ENCODE results near the gene ARHGEF7.

The ARHGEF7 gene

GRCh38 chr13:111312944-111313590 is 198.0 kb downstream of the ARHGEF7 start:
- no peak for DNase-seq (ENCODE audit: low spot score)

DNA sequence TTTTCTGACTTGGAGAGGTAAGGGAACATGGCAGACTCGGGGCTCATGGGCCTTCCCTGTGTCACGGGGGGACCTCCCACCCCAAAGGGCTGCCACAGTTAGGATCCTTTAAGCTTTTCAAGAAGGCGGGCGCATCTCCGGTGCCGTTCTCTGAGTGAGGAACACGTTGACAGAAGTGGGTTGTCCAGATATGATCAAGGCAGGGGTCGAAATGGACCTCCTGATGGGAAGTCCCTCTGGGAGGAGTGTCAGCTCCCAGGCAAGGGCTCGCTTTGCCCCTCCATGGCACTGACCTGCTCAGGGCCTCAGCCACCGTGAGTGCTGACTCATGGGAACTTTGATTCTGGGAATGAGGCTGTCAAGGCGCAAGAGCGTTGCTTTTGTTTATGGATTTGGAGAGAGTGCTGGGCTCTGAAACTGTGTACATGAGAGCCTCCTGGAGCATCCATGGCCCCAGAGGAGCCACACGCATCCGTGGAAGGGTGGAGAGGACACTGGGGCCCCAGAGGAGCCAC is 198.9 kb downstream of the ARHGEF7 start:
- DNase-seq (ENCODE audit: low spot score) = no peak

DNA sequence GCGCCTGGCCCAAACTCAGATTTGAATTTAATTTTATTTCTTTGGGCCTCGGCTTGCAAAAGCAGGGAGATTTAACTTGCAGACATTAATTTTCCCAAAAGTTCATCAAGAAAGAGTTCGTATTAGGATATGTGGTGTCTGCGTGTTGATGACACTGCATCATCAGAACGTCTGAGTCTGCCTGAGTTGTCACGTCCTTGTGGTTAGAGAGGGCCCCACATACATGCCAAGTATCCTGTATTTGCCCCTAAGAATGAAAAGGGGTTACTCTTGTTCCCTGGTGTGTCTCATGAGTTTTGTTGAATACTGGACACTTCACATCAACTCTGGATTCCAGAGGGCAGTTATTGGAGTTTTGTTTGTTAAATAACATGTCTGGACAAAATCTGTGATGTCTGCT is 199.7 kb downstream of the ARHGEF7 start:
- DNase-seq (ENCODE audit: low spot score) = no peak

GRCh38 chr13:111315347-111315995 is 200.4 kb downstream of the ARHGEF7 start:
- DNase-seq (ENCODE audit: low spot score) = no peak

DNA sequence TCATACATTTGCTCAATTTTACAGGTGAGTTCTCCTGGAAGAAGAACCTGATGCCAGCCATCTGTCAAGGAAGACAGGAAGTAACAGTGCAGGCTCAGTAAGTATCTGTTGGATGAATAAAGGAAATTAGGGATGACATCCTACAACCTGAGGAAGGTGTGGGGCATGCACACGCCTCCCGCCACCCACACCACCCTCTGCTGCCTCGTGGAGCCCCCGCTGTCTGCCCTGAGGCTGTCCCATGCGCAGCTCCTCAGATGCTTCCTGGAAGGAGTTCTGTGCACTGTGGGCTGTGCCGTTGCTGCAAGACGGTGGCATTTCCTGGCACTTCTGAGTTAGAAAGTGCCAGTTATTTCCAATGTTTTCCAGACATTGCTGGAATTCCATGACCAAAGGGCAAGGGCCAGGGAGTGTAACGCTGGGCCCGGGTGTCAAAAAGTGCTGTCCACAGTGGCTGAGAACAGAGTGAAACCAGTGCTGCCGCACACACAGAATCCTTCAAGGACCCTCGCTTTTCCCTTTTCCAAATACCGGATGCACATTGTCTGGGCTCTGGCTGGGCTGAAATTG is 201.1 kb downstream of the ARHGEF7 start:
- no peak for DNase-seq (ENCODE audit: low spot score)

DNA sequence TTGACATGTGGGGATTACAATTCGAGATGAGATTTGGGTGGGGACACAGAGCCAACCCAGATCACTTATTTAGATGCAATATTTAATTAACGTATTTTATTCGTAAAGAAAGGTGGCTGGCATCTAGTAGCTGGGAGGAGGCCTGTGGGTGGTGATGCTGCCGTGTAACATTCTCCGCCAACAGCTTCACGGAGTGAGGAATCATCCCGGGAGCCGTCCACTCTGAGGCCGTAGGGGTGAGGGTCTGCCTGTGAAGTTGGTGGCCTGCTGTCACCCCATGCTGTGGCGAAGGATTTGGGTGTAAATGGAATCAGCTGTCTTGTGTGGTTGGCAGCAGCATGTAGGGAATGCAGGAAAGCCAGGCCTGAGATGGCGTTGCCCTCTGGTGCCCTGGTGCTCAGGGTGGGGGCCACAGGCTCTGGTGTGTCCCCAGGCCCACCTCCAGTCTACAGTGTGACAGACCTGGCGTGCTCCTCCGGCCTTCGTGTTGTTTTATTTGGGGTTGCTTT is 202.0 kb downstream of the ARHGEF7 start:
- DNase-seq (ENCODE audit: low spot score) = no peak

- no peak for DNase-seq (ENCODE audit: low spot score)
Observed at GRCh38 chr13:111317571-111318345, 202.6 kb downstream of the ARHGEF7 start.

GRCh38 chr13:111318386-111318785 is 203.3 kb downstream of the ARHGEF7 start:
- no peak for DNase-seq (ENCODE audit: low spot score)

- no peak for DNase-seq (ENCODE audit: low spot score)
Observed at GRCh38 chr13:111319521-111319920, 204.4 kb downstream of the ARHGEF7 start.

DNA sequence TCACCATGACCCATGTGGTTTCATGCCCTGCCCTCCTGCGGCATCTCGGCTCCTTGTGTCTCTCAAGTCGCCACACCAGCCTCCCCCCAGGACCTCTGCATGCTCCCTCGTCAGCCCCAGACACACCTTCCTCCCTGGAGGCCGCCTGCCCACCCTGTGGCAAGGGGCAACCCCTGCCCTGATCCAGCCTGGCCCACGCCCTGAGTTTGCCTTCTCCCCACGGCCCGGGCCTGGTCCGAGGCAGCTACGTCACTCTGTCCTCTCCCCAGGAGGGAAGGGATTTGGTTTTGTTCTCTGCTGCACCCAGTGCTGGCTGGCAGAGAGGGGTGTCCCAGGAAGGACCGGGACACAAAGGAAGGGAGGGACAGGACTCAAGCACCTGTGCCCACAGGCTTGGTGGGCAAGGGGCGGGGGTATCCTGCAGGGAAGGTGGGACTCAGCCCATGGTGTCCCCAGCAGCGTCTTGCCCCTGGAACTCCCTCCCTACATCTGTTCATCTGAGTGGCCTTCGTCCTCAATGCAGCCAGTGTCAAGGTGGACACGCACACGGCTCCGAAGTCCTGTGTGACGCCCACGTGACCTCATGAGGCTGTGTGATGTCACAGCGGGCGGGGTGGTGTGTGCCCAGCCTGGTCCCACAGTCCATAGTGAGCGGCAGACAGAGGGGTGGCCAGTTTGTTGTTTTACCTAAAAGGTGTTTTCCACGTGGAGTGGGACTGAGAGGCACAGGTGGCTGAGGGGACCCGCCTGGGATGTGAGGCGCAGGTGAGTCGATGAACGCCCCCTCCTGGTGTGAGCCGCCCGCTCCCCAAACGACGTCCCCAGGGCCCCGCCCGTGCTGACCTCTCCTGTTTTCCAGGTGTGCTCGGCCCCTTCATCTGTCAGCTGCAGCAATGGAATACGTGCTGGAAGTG is 205.1 kb downstream of the ARHGEF7 start, which contains the start of gene TEX29:
TSS of gene TEX29 (plus strand) at position 645 of the 914 bp plus-strand sequence. CDS start at position 894, 249 bp downstream.
- no peak for DNase-seq (ENCODE audit: low spot score)

DNA sequence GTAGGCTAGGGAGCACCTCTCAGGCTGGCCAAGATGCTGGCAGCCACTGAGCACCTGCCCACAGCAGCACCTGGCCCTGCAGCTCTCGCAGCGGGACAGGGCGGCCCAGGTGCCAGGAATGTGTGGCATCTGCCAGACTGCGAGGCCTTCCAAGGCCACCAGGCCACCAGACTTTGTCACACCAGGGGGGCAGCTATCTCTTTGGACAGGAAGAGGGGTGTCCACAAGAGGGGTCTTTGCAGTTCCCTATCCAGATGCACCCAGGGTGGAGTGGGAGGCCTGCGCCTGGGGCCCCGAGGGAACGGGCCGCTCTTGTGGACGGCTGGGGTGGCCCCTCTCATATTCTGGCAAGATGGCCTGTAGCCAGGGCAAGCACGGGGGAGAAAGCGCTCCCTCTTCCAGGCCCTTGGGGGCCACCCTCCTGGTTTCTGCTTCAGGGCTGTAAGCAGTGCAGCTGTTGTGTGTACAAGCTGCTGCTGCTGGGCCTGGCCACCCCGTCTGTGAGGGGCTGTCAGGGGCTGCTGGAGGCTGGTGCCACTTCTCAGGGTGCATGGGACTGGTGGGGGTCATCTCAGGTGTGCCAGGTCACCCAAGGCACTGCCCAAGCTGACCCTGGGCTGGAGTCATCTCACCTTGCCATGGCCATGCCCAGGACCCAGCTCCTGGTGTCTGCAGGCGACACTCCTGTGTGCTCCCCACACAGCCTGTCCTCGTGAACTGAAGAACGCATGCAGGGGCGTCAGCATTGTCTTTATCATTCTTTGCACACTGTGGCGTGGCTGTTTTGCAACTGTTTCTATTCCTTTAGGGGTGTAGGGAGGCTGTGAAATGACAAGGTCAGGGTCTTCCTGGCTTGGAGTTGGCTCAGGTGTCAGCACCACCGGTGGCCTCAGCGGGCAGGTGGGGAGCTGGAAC is 207.1 kb downstream of the ARHGEF7 start:
- DNase-seq (ENCODE audit: low spot score) = no peak

DNA sequence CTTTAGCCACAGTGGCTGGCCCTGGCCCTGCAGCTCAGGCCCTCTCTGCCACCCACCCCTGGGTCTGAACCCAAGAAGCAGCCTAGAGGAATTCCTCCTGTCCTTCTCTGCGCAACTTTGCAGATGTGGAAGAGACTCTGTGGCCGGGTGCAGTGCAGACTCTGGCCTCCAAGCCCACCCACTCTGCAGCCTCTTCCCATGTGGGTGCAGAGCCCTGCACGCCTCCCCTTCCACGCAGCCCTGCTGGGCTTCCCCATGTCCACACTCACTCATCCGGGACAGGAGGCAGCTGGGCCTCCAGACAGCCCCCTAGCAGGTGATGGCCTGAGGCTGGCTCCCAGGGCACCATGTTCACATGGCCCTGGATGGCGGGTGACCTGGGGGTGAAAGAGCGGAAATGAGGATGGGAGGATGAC is 207.8 kb downstream of the ARHGEF7 start:
- DNase-seq (ENCODE audit: low spot score) = no peak

- no peak for DNase-seq (ENCODE audit: low spot score)
Observed at GRCh38 chr13:111323549-111323948, 208.4 kb downstream of the ARHGEF7 start.

- DNase-seq (ENCODE audit: low spot score) = no peak
Observed at GRCh38 chr13:111323950-111324651, 209.0 kb downstream of the ARHGEF7 start.

- no peak for DNase-seq (ENCODE audit: low spot score)
Observed at GRCh38 chr13:111324736-111325135, 209.6 kb downstream of the ARHGEF7 start.

DNA sequence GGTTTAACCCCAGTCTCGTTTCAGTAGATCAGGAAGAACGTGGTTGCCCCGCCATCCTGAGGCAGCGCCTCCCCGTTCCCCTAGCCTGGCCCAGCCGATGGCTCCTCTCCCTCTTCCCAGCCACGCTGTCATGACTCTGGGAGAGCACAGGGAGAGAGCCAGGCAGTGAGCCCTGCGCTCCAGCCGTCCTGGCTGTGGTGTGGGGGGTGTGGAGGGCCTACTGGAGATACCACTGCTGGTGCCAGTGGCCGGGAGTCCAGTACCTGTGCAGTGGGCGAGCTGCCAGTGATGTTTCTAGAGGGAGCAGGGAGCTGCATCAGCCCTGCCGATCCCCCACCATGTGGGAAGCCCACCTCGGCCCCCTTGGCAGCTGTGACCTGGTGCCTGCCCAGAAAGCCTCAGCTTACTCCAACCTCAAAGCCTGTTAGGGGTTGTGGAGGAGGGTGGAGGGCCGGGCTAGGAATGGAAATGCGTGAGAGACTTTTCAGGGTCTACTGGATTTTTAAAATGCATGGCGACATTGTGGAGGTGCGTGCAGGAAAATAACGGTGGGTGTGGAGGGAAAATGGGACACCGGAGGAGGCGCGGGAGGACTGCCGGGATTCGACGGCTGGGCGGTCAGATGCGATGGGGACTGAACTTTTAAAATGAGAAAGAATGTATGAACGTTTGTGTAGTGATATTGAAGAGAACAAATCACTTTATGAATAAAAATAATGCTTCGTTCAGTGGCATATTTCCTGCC is 210.2 kb downstream of the ARHGEF7 start:
- no peak for DNase-seq (ENCODE audit: low spot score)

DNA sequence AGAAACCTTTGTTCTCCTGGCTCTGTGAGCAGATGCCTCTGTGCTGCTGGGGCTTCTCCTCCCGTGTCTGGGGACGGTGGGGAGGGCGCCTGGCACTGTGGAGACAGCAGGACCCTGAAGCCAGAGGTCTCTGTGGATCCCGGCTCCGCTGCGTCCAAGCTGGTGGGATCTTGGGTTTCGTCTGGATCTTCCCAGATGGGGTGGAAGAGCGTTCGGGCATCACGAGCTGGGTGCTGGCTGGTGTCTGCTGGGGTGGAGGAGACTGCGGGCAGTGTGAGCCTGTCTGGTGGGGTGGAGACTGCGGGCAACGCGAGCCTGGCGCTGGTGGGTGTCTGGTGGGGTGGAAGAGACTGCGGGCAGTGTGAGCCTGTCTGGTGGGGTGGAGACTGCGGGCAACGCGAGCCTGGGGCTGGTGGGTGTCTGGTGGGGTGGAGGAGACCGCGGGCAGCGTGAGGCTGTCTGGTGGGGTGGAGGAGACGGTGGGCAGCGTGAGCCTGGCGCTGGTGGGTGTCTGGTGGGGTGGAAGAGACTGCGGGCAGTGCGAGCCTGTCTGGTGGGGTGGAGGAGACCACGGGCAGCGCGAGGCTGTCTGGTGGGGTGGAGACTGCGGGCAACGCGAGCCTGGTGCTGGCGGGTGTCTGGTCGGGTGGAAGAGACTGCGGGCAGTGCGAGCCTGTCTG is 211.0 kb downstream of the ARHGEF7 start:
- no peak for DNase-seq (ENCODE audit: low spot score)

DNA sequence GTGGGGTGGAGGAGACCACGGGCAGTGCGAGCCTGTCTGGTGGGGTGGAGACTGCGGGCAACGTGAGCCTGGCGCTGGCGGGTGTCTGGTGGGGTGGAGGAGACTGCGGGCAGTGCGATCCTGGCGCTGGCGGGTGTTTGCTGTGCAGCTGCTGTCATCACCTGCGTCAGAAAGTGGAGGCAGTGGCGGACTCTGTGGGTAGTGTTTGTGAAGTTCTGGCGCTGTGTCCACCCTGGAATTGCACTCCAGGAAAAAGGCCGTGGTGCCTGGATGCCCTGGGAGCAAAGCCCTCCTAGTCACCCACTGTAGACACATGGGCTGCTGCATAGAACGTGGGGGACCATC is 211.5 kb downstream of the ARHGEF7 start:
- no peak for DNase-seq (ENCODE audit: low spot score)
